DOHH2 (cell line): ENCODE measurements around the gene UBE2V1.
"Not testable (repeated sequence)": the region's sequence is repeated elsewhere in the genome, so short reads cannot be mapped to it uniquely, and the experiment has no call there.

Experiments
- EZH2phosphoT487 ChIP-seq: fragments of 200-600 bp; sonication (generic); IDR thresholded peaks from 2 replicates; pipeline ENCODE4 v1.6.1; 2017; ENCODE audit warnings: borderline replicate concordance, mild to moderate bottlenecking, antibody characterized with exemption, low read length, moderate library complexity, mixed read lengths
- TF ChIP-seq, protein P1 (sequence below): fragments of 200-600 bp; sonication (generic); IDR thresholded peaks from one replicate; pipeline ENCODE4 v1.5.1; 2014; ENCODE audit warnings: antibody characterized with exemption, mild to moderate bottlenecking, low read depth, low read length; ENCODE audit not compliant: poor library complexity, severe bottlenecking

GRCh38 chr20:50103464-50104107 lies 9.4 kb downstream of the UBE2V1 start:
- TF ChIP-seq, protein P1, sequence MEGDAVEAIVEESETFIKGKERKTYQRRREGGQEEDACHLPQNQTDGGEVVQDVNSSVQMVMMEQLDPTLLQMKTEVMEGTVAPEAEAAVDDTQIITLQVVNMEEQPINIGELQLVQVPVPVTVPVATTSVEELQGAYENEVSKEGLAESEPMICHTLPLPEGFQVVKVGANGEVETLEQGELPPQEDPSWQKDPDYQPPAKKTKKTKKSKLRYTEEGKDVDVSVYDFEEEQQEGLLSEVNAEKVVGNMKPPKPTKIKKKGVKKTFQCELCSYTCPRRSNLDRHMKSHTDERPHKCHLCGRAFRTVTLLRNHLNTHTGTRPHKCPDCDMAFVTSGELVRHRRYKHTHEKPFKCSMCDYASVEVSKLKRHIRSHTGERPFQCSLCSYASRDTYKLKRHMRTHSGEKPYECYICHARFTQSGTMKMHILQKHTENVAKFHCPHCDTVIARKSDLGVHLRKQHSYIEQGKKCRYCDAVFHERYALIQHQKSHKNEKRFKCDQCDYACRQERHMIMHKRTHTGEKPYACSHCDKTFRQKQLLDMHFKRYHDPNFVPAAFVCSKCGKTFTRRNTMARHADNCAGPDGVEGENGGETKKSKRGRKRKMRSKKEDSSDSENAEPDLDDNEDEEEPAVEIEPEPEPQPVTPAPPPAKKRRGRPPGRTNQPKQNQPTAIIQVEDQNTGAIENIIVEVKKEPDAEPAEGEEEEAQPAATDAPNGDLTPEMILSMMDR, result not testable (repeated sequence)
- not testable (repeated sequence) for TF ChIP-seq EZH2phosphoT487
